ENCODE results near the gene JPT1. TPM values are rescaled to one million over a fixed set of nuclear protein-coding genes. Genes with fewer than 3 reads are reported as not detected.

Gene JPT1
- total RNA-seq, 1 donor from 2014 or later = 48.1 TPM

DNA sequence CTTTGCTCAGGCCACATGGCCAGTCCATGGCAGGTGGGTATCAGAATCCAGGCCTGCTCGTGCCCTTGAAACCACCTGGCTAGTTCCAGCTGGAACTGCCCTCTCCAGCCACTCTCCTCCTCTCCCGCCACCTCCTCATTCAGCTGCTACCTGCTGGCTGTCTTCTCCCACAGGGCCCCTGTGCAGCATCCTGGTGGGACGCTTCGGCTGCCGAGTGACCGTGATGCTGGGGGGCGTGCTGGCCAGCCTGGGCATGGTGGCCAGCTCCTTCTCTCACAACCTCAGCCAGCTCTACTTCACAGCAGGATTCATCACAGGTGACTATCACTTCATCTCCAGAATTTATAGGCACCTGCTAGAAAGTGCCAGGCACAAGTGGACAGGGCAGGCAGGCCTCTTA, 56.4 kb downstream of the JPT1 start:
- no peak overlapping the region for H3K27ac ChIP-seq
- H3K4me3 ChIP-seq = no peak overlapping the region
- H3K36me3 ChIP-seq = peaks cover 0 to 13% of the 10 kb centered on the region in 2 donors
- TF ChIP-seq POLR2AphosphoS5 (IDR thresholded peaks at IDR 0.05; ENCODE audit: insufficient read depth in 1 of 2, low read depth in 1 of 2) (no peak), CTCF (IDR thresholded peaks at IDR 0.05) (no peak), POLR2A (IDR thresholded peaks at IDR 0.05) (no peak)
- no peaks in the 10 kb centered on the region for H3K9me3 ChIP-seq
- no peaks in the 10 kb centered on the region for H3K27me3 ChIP-seq
- peaks cover 26% of the 10 kb centered on the region for H3K4me1 ChIP-seq
- intact Hi-C loops (cut with DNase I) = no loop called here
- DNase-seq (ENCODE audit: extremely low spot score in 2 of 2) = no peak

DNA sequence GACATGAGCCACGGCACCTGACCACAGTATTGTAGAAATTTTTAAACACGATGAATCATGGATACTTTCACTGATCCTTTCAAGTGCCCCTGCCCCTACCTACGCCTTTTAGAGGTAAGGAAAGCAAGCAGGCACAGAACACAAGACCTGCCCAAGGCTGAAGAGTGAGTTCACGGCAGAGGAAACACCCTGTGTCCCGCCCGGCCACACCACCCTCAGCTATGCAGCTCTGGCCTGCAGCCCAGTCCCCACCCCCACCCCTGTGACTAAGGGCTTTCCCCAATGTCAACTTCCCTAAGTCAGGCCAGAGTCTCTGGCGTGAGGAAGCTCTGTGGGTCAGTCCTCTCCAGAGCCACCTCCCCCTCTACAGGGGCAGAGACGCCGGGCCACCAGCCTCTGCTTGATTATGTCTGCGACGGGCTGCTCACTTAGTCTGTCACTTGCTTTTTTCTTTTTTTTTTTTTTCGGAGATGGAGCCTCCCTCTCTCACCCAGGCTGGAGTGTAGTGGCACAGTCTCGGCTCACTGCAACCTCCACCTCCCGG, 58.2 kb downstream of the JPT1 start:
- Histone ChIP-seq H3K4me1 (peaks cover 42% of the 10 kb centered on the region), H3K4me3 (no peak overlapping the region), H3K36me3 (peaks cover 0 to 13% of the 10 kb centered on the region in 2 donors), H3K27ac (peak overlapping the region; percentile 23), H3K9me3 (no peaks in the 10 kb centered on the region), H3K27me3 (no peaks in the 10 kb centered on the region)
- intact Hi-C loops (cut with DNase I) = no loop called here
- TF ChIP-seq POLR2AphosphoS5 (IDR thresholded peaks at IDR 0.05; ENCODE audit: insufficient read depth in 1 of 2, low read depth in 1 of 2) (peak in 1 of 2 donors; percentile 70), CTCF (IDR thresholded peaks at IDR 0.05) (no peak), POLR2A (IDR thresholded peaks at IDR 0.05) (no peak)
- no peak for DNase-seq (ENCODE audit: extremely low spot score in 2 of 2)

DNA sequence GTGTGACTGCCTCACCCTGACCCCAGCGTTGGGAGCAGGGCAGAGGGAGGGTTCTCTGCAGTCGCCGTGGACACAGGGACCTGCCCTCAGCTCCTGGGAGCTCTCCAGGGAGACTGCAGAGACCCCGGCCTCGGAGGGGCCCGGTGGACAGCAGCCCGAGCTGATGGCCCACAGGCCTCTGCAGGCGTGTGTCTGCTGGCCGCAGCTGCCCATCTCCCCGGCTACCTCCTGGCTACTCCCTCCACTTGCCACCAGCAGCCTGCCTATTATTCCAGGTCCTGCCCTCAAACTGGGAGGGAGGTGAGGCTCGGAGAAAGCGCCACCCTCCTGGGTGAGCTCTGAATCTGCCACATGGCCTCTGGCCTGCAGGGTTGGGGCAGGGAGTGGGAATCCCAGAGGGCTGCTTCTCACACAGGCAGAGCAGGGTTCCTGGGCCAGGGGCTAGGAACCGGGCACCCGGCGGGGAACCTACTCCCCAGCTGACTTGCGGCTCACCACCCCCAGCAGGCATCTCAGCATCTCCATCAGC, 59.4 kb downstream of the JPT1 start:
- intact Hi-C loops (cut with DNase I) = no loop called here
- DNase-seq (ENCODE audit: extremely low spot score in 2 of 2) = no peak
- H3K9me3 ChIP-seq = no peaks in the 10 kb centered on the region
- TF ChIP-seq POLR2A (IDR thresholded peaks at IDR 0.05) = no peak
- TF ChIP-seq POLR2AphosphoS5 (IDR thresholded peaks at IDR 0.05; ENCODE audit: insufficient read depth in 1 of 2, low read depth in 1 of 2) = no peak
- TF ChIP-seq CTCF (IDR thresholded peaks at IDR 0.05) = no peak
- peaks cover 52% of the 10 kb centered on the region for H3K4me1 ChIP-seq
- no peak overlapping the region for H3K27ac ChIP-seq
- no peak overlapping the region for H3K4me3 ChIP-seq
- H3K27me3 ChIP-seq = no peaks in the 10 kb centered on the region
- peaks cover 0 to 6% of the 10 kb centered on the region in 2 donors for H3K36me3 ChIP-seq

DNA sequence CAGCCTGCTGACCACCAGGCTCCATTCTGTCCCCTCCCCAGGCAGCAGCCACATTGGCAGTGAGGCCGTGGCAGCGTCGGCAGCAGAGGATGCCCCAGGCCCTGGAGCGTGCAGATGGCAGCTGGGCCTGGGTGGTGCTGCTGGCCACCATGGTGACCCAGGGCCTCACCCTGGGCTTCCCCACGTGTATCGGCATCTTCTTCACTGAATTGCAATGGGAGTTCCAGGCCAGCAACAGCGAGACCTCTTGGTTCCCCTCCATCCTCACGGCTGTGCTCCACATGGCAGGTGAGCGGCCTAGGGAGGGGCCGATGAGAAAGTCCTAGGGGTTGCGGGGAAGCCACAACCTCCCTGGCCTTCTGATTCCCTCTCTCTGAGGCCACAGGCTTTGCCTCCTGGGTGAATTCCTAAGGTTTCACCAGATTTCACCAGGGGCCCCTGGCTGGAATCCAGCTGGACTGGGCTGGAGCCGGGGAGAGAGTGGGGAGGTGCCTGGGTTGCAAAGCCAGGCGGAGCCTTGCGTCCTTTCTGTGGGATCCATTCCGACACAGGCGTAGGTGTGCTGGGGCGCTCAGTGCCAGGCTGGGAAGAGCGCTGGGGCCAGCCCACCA, 60.7 kb downstream of the JPT1 start:
- peaks cover 65% of the 10 kb centered on the region for H3K4me1 ChIP-seq
- no peaks in the 10 kb centered on the region for H3K36me3 ChIP-seq
- no peak overlapping the region for H3K27ac ChIP-seq
- TF ChIP-seq POLR2A (IDR thresholded peaks at IDR 0.05) = no peak
- no peak for TF ChIP-seq CTCF (IDR thresholded peaks at IDR 0.05)
- no peak for TF ChIP-seq POLR2AphosphoS5 (IDR thresholded peaks at IDR 0.05; ENCODE audit: insufficient read depth in 1 of 2, low read depth in 1 of 2)
- H3K9me3 ChIP-seq = no peaks in the 10 kb centered on the region
- intact Hi-C loops (cut with DNase I) = no loop called here
- H3K4me3 ChIP-seq = no peak overlapping the region
- H3K27me3 ChIP-seq = no peaks in the 10 kb centered on the region
- DNase-seq (ENCODE audit: extremely low spot score in 2 of 2) = no peak

DNA sequence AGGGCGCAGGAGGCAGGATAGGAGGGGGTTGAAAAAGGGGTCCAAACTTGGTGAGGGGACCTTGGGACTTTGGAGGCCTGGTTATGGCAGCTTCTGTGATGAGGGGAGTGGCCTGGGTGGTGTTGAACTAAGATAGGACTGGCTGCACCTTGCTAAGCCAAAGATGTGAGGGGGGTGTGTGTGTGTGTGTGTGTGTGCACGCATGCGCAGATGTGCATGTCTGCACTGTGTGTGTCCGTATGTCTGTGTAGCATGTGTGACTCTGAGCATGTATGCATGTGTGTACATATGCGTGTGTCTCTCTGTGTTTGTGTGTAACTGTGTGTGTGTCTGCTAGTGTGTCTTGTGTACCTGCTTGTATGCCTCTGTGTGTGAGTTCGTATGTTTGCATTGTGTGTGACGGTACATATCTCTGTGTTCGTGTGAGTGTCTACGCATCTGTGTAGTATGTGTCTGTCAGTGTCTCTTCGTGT, 62.4 kb downstream of the JPT1 start:
- DNase-seq (ENCODE audit: extremely low spot score in 2 of 2) = no peak
- H3K9me3 ChIP-seq = no peaks in the 10 kb centered on the region
- H3K4me3 ChIP-seq = no peak overlapping the region
- peak overlapping the region; percentile 17 for H3K27ac ChIP-seq
- no peaks in the 10 kb centered on the region for H3K27me3 ChIP-seq
- no peak for TF ChIP-seq CTCF (IDR thresholded peaks at IDR 0.05)
- TF ChIP-seq POLR2AphosphoS5 (IDR thresholded peaks at IDR 0.05; ENCODE audit: insufficient read depth in 1 of 2, low read depth in 1 of 2) = no peak
- no peak for TF ChIP-seq POLR2A (IDR thresholded peaks at IDR 0.05)
- H3K4me1 ChIP-seq = peaks cover 80% of the 10 kb centered on the region
- intact Hi-C loops (cut with DNase I) = no loop called here
- H3K36me3 ChIP-seq = no peaks in the 10 kb centered on the region

Measured in vagina (tissue), 2 donors.